Esophagus squamous epithelium (tissue), 4 donors: ENCODE data around the gene PHLPP1.

Experiments used
- POLR2A ChIP-seq, 4 donors: fragments of 450-650 bp; IDR thresholded peaks; one replicate each; pipeline ENCODE4 v1.6.1; 2017; ENCODE audit warnings: antibody characterized with exemption in 4 of 4, mild to moderate bottlenecking in 4 of 4, moderate library complexity in 3 of 4
- TF ChIP-seq, protein P1 (sequence below), 6 experiments: fragments of 450-650 bp in 4 of 6; fragments of 200-600 bp in 2 of 6; sonication (generic) in 2 of 6; IDR thresholded peaks; one replicate each; pipeline ENCODE4 v1.5.1; 2016 to 2019; ENCODE audit warnings: antibody characterized with exemption in 6 of 6, mild to moderate bottlenecking in 4 of 6, moderate library complexity in 4 of 6

GRCh38 chr18:62744076-62744968 is 29.0 kb downstream of the PHLPP1 start:
- TF ChIP-seq, protein P1, sequence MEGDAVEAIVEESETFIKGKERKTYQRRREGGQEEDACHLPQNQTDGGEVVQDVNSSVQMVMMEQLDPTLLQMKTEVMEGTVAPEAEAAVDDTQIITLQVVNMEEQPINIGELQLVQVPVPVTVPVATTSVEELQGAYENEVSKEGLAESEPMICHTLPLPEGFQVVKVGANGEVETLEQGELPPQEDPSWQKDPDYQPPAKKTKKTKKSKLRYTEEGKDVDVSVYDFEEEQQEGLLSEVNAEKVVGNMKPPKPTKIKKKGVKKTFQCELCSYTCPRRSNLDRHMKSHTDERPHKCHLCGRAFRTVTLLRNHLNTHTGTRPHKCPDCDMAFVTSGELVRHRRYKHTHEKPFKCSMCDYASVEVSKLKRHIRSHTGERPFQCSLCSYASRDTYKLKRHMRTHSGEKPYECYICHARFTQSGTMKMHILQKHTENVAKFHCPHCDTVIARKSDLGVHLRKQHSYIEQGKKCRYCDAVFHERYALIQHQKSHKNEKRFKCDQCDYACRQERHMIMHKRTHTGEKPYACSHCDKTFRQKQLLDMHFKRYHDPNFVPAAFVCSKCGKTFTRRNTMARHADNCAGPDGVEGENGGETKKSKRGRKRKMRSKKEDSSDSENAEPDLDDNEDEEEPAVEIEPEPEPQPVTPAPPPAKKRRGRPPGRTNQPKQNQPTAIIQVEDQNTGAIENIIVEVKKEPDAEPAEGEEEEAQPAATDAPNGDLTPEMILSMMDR (IDR thresholded peaks at IDR 0.05): no peak
- no peak for TF ChIP-seq POLR2A (IDR thresholded peaks at IDR 0.05)
